ENCODE data around the gene MFAP5.

- TF ChIP-seq CTCF (conservative IDR thresholded peaks at IDR 0.05; ENCODE audit: low read depth, low read length) (no peak), EZH2 (IDR thresholded peaks at IDR 0.05; ENCODE audit: low read length, unreplicated experiment) (no peak)
These were observed 22.7 kb downstream of the MFAP5 start for GRCh38 chr12:8639936-8640335.

All from PC-3 (cell line).